ENCODE data around the gene DSCAML1. TPM values are rescaled to one million over a fixed set of nuclear protein-coding genes. Genes with fewer than 3 reads are reported as not detected.

DSCAML1 gene
- total RNA-seq, 1 donor from 2014 or later: 2.5 TPM

DNA sequence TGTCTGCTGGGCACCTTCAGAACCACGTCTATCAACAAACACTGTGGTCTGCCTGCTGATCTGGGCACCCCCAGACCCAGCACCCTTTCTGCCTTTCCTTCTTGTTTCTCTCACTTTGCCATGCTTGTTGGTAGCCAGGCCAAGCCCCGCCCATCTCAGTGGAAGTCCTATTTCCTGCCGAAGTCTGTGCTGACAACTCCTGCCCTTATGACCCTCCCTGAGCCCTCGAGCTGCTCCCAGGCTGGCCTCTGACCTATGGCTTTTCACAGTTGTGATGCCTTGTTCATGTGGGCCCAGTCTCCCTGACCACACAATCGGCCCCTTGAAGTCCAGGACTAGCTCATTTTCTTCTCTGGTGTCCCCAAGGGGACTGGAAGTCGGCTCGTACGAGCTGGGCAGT is 132.1 kb downstream of the DSCAML1 start:
- H3K4me3 Mint-ChIP-seq: no peak overlapping the region
- no peaks in the 10 kb centered on the region for H3K36me3 Mint-ChIP-seq
- no peaks in the 10 kb centered on the region for H3K9me3 Mint-ChIP-seq
- TF ChIP-seq, protein P1, sequence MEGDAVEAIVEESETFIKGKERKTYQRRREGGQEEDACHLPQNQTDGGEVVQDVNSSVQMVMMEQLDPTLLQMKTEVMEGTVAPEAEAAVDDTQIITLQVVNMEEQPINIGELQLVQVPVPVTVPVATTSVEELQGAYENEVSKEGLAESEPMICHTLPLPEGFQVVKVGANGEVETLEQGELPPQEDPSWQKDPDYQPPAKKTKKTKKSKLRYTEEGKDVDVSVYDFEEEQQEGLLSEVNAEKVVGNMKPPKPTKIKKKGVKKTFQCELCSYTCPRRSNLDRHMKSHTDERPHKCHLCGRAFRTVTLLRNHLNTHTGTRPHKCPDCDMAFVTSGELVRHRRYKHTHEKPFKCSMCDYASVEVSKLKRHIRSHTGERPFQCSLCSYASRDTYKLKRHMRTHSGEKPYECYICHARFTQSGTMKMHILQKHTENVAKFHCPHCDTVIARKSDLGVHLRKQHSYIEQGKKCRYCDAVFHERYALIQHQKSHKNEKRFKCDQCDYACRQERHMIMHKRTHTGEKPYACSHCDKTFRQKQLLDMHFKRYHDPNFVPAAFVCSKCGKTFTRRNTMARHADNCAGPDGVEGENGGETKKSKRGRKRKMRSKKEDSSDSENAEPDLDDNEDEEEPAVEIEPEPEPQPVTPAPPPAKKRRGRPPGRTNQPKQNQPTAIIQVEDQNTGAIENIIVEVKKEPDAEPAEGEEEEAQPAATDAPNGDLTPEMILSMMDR (IDR thresholded peaks at IDR 0.05; ENCODE audit: unreplicated experiment): no peak
- no peak for DNase-seq (ENCODE audit: low spot score in 2 of 2, unreplicated experiment in 2 of 2)
- H3K27ac Mint-ChIP-seq: no peak overlapping the region
- H3K27me3 Mint-ChIP-seq (ENCODE audit: low read depth): peaks cover 28% of the 10 kb centered on the region
- H3K4me1 Mint-ChIP-seq: peaks cover 16% of the 10 kb centered on the region

DNA sequence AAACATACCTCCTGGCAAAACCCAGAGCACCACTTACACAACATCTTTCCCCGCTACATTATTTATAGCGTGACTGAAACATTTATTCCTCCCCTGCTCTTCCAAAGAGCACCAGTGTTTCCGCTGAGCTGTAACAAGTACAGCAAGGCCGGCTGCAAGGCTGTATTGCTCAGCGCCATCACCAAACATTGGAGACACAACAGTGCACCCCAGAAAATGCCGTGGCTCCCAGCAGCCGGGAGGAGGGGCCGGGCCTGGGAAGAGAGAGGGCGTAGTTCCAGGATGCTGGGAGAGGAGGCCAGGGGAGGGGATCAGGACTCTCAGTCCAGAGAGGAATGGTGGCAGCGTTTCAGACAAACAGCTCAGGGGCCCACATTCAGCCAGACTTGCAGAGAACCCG is 133.2 kb downstream of the DSCAML1 start:
- TF ChIP-seq, protein P1 (IDR thresholded peaks at IDR 0.05; ENCODE audit: unreplicated experiment): no peak
- Mint-ChIP-seq H3K27me3 (ENCODE audit: low read depth) (peaks cover 26% of the 10 kb centered on the region), H3K27ac (peak overlapping the region; percentile 72), H3K4me3 (peak overlapping the region; percentile 34), H3K36me3 (no peaks in the 10 kb centered on the region), H3K4me1 (peaks cover 16% of the 10 kb centered on the region), H3K9me3 (no peaks in the 10 kb centered on the region)
- no peak for DNase-seq (ENCODE audit: low spot score in 2 of 2, unreplicated experiment in 2 of 2)

GRCh38 chr11:117663414-117663813 is 133.6 kb downstream of the DSCAML1 start:
- Mint-ChIP-seq H3K4me3 (no peak overlapping the region), H3K27ac (no peak overlapping the region), H3K4me1 (peaks cover 16% of the 10 kb centered on the region), H3K9me3 (no peaks in the 10 kb centered on the region), H3K27me3 (ENCODE audit: low read depth) (peaks cover 24% of the 10 kb centered on the region), H3K36me3 (no peaks in the 10 kb centered on the region)
- TF ChIP-seq, protein P1 (IDR thresholded peaks at IDR 0.05; ENCODE audit: unreplicated experiment): no peak
- no peak for DNase-seq (ENCODE audit: low spot score in 2 of 2, unreplicated experiment in 2 of 2)

- Mint-ChIP-seq H3K27me3 (ENCODE audit: low read depth) (peaks cover 25% of the 10 kb centered on the region), H3K4me3 (no peak overlapping the region), H3K36me3 (no peaks in the 10 kb centered on the region), H3K4me1 (peaks cover 16% of the 10 kb centered on the region), H3K27ac (no peak overlapping the region), H3K9me3 (no peaks in the 10 kb centered on the region)
- TF ChIP-seq, protein P1 (IDR thresholded peaks at IDR 0.05; ENCODE audit: unreplicated experiment): no peak
- no peak for DNase-seq (ENCODE audit: low spot score in 2 of 2, unreplicated experiment in 2 of 2)
Measured at GRCh38 chr11:117662671-117663269, 134.2 kb downstream of the DSCAML1 start.

DNA sequence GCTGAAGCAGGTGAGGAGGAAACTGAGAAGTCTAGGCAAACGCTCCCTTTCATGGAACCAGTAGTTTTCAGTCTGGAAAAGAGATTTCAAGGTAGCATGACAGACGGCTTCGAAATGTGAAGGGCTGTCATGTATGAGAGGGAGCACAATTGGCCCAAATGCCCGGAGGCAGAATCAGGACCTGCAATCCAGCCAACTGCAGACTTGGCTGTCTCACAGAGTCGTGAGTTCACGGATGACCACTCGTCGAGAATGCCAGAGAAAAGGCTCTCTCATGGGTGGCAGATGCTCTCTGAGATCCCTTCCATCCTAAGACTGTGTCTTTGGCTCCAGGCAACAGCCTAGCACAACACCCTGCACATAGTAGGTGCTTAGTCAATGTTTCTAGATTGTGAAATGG is 134.8 kb downstream of the DSCAML1 start:
- Mint-ChIP-seq H3K27ac (no peak overlapping the region), H3K9me3 (no peaks in the 10 kb centered on the region), H3K27me3 (ENCODE audit: low read depth) (peaks cover 25% of the 10 kb centered on the region), H3K36me3 (no peaks in the 10 kb centered on the region), H3K4me1 (peaks cover 16% of the 10 kb centered on the region), H3K4me3 (no peak overlapping the region)
- TF ChIP-seq, protein P1 (IDR thresholded peaks at IDR 0.05; ENCODE audit: unreplicated experiment): no peak
- DNase-seq (ENCODE audit: low spot score in 2 of 2, unreplicated experiment in 2 of 2): no peak

DNA sequence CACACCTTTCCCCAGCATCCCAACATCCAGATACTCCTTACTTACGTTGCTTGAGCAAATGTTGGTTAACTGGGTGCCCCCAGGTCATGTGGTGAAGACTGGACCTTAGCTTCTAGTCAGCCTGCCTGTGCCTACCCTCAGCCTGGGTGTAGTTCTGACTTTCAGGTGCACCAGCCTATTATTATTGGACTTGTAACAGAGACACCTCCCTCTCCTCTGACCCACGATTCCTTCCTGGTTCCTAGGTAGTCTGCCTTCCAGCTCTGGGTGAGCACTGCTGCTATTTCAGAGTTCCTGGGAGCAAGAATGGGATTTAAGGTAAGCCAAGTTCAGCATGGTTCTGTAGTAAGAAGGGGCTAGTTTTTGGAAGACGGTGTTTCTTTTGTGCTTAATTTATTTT is 138.2 kb downstream of the DSCAML1 start:
- H3K4me3 Mint-ChIP-seq: no peak overlapping the region
- no peak overlapping the region for H3K27ac Mint-ChIP-seq
- peaks cover 7% of the 10 kb centered on the region for H3K4me1 Mint-ChIP-seq
- H3K9me3 Mint-ChIP-seq: no peaks in the 10 kb centered on the region
- H3K36me3 Mint-ChIP-seq: no peaks in the 10 kb centered on the region
- DNase-seq (ENCODE audit: low spot score in 2 of 2, unreplicated experiment in 2 of 2): no peak
- TF ChIP-seq, protein P1 (IDR thresholded peaks at IDR 0.05; ENCODE audit: unreplicated experiment): no peak
- peaks cover 47% of the 10 kb centered on the region for H3K27me3 Mint-ChIP-seq (ENCODE audit: low read depth)
